GM13977 (cell line): ENCODE results near the gene SLC35F6.
A peak's percentile ranks its signal among the peaks of the same experiment; 100 is the strongest.

Experiments used
- DNase-seq: peaks from one replicate; pipeline ENCODE4 v3.0.0; 2012; ENCODE audit warnings: low spot score
- CTCF ChIP-seq: IDR thresholded peaks from 2 replicates; pipeline ENCODE4 v1.5.1; 2012; ENCODE audit warnings: mild to moderate bottlenecking, control low read depth; ENCODE audit not compliant: insufficient read depth; ENCODE audit errors: extremely low read depth, missing control alignments
- in situ Hi-C: fragments of 300-500 bp; cut with MboI; formaldehyde crosslinking; loops from one replicate; pipeline ENCODE4 v1.12.0; 2022; ENCODE audit warnings: low sequenced_read_pairs, low pct_unique_long_range_greater_than_20kb, mixed read lengths, inconsistent platforms; ENCODE audit not compliant: unreplicated experiment

The SLC35F6 gene

GRCh38 chr2:26764078-26764887, at the start of gene SLC35F6:
Gene SLC35F6 (plus strand): TSS chr2:26764284. CDS start chr2:26764350, 66 bp downstream.
- no peak for TF ChIP-seq CTCF
- in situ Hi-C loops: no loop called here
- peak; percentile 93 for DNase-seq

GRCh38 chr2:26715528-26716270, 48.4 kb upstream of the SLC35F6 start:
- DNase-seq: no peak
- in situ Hi-C loops: no loop called here
- TF ChIP-seq CTCF: no peak

- no peak for TF ChIP-seq CTCF
- DNase-seq: no peak
- in situ Hi-C loops: no loop called here
Measured at GRCh38 chr2:26716340-26716739, 47.7 kb upstream of the SLC35F6 start.

GRCh38 chr2:26716769-26717168, 47.3 kb upstream of the SLC35F6 start:
- TF ChIP-seq CTCF: no peak
- in situ Hi-C loops: no loop called here
- no peak for DNase-seq

- TF ChIP-seq CTCF: no peak
- no peak for DNase-seq
- in situ Hi-C loops: no loop called here
Measured at GRCh38 chr2:26717362-26717761, 46.7 kb upstream of the SLC35F6 start.

GRCh38 chr2:26718949-26719686, 45.0 kb upstream of the SLC35F6 start:
- DNase-seq: no peak
- in situ Hi-C loops: no loop called here
- no peak for TF ChIP-seq CTCF
